Fibroblast of mammary gland (primary cell): Measurements from ENCODE around the gene PHACTR2.

Experiments used
- DNase-seq: peaks from one replicate; pipeline ENCODE4 v3.0.0-alpha.2; 2010; ENCODE audit warnings: low read depth
- H3K4me3 ChIP-seq: 2 replicates; pipeline ENCODE4 v1.5.1; 2011; ENCODE audit warnings: low read depth, mild to moderate bottlenecking, low read length, moderate library complexity; ENCODE audit not compliant: control insufficient read depth
- TF ChIP-seq, protein P1 (sequence below): conservative IDR thresholded peaks from 2 replicates; pipeline ENCODE4 v1.5.1; 2011; ENCODE audit warnings: low read depth, low read length, inconsistent platforms; ENCODE audit not compliant: control insufficient read depth, insufficient read depth

The PHACTR2 gene

DNA sequence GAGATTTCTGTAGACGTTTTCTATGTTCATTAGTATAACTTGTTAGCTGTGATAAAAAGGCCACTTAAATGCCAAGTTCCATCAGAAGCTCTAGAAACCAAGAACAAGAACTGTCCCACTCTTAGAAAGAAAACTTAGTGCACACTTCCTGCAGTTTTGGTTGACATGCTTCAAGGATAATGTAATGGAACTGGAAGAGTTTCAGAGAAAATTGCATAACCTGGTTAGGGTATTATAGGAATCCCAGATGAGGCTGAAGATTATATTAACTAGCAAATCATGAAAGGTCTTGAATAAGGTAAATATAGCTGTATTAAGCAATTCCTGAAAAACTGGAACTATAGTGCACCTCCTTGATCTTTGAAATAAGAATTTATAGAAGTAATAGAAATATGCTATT lies 1.8 kb upstream of the PHACTR2 start:
- H3K4me3 ChIP-seq, result no peak overlapping the region
- TF ChIP-seq, protein P1, sequence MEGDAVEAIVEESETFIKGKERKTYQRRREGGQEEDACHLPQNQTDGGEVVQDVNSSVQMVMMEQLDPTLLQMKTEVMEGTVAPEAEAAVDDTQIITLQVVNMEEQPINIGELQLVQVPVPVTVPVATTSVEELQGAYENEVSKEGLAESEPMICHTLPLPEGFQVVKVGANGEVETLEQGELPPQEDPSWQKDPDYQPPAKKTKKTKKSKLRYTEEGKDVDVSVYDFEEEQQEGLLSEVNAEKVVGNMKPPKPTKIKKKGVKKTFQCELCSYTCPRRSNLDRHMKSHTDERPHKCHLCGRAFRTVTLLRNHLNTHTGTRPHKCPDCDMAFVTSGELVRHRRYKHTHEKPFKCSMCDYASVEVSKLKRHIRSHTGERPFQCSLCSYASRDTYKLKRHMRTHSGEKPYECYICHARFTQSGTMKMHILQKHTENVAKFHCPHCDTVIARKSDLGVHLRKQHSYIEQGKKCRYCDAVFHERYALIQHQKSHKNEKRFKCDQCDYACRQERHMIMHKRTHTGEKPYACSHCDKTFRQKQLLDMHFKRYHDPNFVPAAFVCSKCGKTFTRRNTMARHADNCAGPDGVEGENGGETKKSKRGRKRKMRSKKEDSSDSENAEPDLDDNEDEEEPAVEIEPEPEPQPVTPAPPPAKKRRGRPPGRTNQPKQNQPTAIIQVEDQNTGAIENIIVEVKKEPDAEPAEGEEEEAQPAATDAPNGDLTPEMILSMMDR, result no peak
- DNase-seq, result peak; percentile 53

DNA sequence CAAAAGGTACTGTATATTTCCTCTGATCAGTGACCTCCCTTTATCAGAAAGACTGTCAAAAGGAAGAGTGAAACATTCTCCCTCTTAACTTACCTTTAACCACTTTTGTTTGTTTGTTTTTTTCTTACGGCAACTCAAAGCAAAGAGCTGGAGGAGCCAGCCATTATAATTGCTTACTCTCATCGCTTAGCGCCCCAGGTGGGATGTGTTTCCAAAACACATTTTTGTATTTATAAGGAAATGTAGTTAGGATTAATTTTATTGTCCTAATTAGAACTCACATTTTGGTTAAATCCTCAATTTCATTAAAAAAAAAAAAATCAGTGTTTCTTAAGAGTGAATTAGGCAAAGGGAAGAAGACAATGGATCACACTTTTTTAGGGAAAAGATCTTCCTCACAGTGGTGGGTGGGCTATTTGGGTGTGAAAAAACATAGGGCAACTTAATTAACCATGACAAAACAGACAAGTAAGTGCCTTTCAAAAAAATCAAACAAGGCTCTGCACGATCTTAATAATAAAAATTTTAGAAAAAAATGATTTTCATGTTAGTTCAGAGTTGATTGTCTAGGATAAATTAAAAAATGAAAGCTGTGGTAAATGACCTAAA lies 1.2 kb upstream of the PHACTR2 start:
- DNase-seq, result no peak
- no peak overlapping the region for H3K4me3 ChIP-seq
- TF ChIP-seq, protein P1, result no peak

DNA sequence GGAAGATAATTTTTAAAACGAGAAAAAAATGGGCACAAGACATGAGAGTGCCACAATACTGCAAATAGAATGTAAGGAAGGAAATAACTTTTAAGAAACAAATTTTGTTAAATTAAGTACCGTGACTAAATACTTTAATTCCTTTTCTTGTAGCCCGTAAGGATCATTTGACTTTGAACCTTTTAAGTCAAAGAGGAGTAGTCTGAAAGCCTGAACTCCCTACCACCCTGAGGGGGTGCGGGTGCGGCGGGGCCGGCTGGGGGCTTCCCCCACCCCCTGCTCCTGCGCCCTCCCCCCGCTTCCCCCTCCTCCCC lies 231 bp upstream of the PHACTR2 start:
- TF ChIP-seq, protein P1, result no peak
- DNase-seq, result no peak
- H3K4me3 ChIP-seq, result peak overlapping the region; percentile 71

GRCh38 chr6:143679041-143679440 lies 1.3 kb downstream of the PHACTR2 start:
- DNase-seq, result no peak
- H3K4me3 ChIP-seq, result peak overlapping the region; percentile 71
- TF ChIP-seq, protein P1, result no peak

DNA sequence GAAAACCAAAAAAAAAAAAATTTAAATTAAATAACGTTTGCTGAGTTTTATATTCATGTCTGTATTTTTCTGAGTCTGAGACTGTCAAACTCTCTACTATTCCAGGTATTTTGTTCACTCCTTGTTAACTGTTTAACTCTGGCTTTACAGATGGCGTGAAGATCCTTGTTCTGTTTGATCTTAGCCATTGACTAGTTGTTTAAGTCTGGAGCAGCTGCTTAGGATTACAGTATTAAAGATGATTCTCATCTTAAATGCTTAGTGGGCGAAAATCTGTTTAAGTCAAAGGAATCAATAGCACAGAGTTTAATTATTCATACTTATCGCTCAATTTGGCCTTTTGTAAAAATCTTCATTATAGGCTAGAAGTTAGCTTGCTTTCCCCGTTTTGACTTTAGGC lies 2.4 kb downstream of the PHACTR2 start:
- H3K4me3 ChIP-seq, result peak overlapping the region; percentile 71
- DNase-seq, result no peak
- TF ChIP-seq, protein P1, result no peak

- no peak overlapping the region for H3K4me3 ChIP-seq
- TF ChIP-seq, protein P1, result no peak
- DNase-seq, result no peak
Observed at GRCh38 chr6:143682805-143683204, 5.0 kb downstream of the PHACTR2 start.

- TF ChIP-seq, protein P1, result no peak
- DNase-seq, result no peak
- no peak overlapping the region for H3K4me3 ChIP-seq
Observed at GRCh38 chr6:143684486-143684885, 6.7 kb downstream of the PHACTR2 start.
